ENCODE data around the gene PCGF5. TPM values are rescaled to one million over a fixed set of nuclear protein-coding genes. Genes with fewer than 3 reads are reported as not detected.

Gene PCGF5
- total RNA-seq = 37.4 and 37.6 TPM in 2 replicates

GRCh38 chr10:91220194-91220953 lies at the start of gene PCGF5:
TSS of gene PCGF5 (plus strand) at chr10:91220663. CDS start at chr10:91222872, 2,209 bp downstream.

Other genes with a start within 250 kb of the PCGF5 start
- 6.9 and 8.4 TPM in 2 replicates for gene HECTD2, start 189.7 kb downstream of the PCGF5 start, total RNA-seq

Data from vein endothelial cell (primary cell).